Subcutaneous abdominal adipose tissue (tissue), 5 donors: ENCODE data around the gene PCYT1A.
A peak's percentile ranks its signal among the peaks of the same experiment; 100 is the strongest.
"Not testable (repeated sequence)": the region's sequence is repeated elsewhere in the genome, so short reads cannot be mapped to it uniquely, and the experiment has no call there.

ENCODE experiments used
- H3K27ac ChIP-seq: one replicate; pipeline ENCODE4 v1.7.0; 2013; ENCODE audit warnings: low read depth, mild to moderate bottlenecking, inconsistent platforms, low read length, moderate library complexity
- H3K27me3 ChIP-seq, 5 donors: one replicate each; pipeline ENCODE4 v1.7.0; 2013; ENCODE audit warnings: low read length in 5 of 5, inconsistent platforms in 1 of 5; ENCODE audit not compliant: control insufficient read depth in 5 of 5, insufficient read depth in 4 of 5
- H3K36me3 ChIP-seq, 5 donors: one replicate each; pipeline ENCODE4 v1.7.0; 2013; ENCODE audit warnings: low read length in 5 of 5; ENCODE audit not compliant: control insufficient read depth in 5 of 5, insufficient read depth in 5 of 5
- H3K4me1 ChIP-seq, 5 donors: one replicate each; pipeline ENCODE4 v1.7.0; 2013; ENCODE audit warnings: low read length in 5 of 5, mild to moderate bottlenecking in 3 of 5, moderate library complexity in 1 of 5; ENCODE audit not compliant: control insufficient read depth in 5 of 5, insufficient read depth in 5 of 5
- H3K4me3 ChIP-seq, 5 donors: one replicate each; pipeline ENCODE4 v1.7.0; 2013; ENCODE audit warnings: low read length in 5 of 5, low read depth in 1 of 5
- H3K9ac ChIP-seq, 5 donors: one replicate each; pipeline ENCODE4 v1.7.0; 2013; ENCODE audit warnings: low read length in 5 of 5, mild to moderate bottlenecking in 4 of 5, moderate library complexity in 3 of 5
- H3K9me3 ChIP-seq, 5 donors: one replicate each; pipeline ENCODE4 v1.7.0; 2013; ENCODE audit warnings: low read length in 5 of 5; ENCODE audit not compliant: control insufficient read depth in 5 of 5
- donor health status: healthy.
- donor health status: healthy.
- donor health status: healthy.
- donor health status: healthy.
- donor health status: healthy.

Gene PCYT1A

DNA sequence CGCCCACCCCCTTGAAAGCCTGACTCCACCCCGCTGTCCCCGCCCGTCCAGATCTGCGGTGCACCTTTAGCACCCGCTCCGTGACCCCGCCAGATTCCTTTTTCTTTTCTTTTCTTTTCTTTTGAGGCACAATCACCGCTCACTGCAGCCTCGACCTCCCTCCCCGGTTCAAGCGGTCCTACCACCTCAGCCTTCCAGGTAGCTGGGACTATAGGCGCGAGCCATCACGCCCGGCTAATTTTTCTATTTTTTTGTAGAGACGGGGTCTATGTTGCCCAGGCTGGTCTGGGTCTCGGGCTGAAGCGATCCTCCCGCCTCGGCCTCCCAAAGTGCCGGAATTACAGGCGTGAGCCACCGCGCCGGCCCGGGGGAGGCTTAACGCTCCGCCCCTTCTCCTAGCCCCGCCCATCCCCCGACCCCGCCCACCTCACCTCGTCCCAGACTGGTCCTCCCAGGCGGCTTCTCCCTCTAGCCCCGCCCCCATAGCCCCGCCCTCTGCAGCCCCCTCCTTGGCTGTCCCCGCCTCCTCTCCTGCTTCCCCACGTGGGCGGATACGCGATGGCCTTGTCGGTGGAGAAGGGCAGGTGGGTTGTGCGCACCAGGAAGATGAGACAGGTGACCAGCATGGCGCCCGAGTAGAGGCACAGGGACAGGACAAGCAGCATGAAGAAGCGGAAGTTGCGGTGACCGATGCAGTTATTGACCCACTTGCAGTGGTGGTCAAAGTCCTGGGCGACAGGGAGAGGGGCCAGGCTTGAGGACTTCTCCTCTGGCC lies 79.5 kb downstream of the PCYT1A start:
- no peak overlapping the region for H3K27ac ChIP-seq
- peaks cover 0 to 14% (median 9%) of the 10 kb centered on the region in 5 donors for H3K4me1 ChIP-seq
- H3K9me3 ChIP-seq: peaks cover 0 to 4% (median 0%) of the 10 kb centered on the region in 5 donors
- H3K36me3 ChIP-seq: no peaks in the 10 kb centered on the region
- peak overlapping the region; percentile 19 to 48 (median 38) for H3K4me3 ChIP-seq
- no peak overlapping the region for H3K9ac ChIP-seq
- H3K27me3 ChIP-seq: peaks cover 0 to 14% (median 3%) of the 10 kb centered on the region in 5 donors

DNA sequence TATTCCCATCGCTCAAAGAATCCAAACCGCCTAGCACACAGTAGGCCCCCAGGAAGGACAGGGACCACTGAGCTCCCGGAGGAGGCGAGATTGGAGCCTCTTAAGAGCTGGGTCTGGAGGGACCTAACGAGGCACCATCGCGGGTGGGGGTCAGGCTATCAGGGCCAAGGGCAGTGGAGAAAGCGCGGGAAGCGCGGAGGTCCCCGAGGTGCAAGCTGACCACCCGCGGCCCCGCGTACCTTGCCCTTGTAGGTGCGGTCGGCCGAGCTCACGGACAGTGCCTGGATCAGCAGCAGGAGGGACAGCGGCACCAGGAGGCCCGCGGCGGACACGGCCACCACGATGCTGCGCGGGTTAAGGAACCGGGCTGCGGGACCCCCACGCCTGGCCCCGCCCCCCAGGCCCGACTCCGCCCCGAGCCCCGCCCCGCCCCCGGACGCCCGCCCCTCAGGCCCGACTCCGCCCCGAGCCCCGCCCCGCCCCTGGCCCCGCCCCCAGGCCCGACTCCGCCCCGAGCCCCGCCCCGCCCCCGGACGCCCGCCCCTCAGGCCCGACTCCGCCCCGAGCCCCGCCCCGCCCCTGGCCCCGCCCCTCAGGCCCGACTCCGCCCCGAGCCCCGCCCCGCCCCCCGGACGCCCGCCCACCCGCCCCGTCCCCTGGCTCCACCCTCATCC lies 80.2 kb downstream of the PCYT1A start:
- H3K27me3 ChIP-seq: peaks cover 0 to 14% (median 3%) of the 10 kb centered on the region in 5 donors
- no peaks in the 10 kb centered on the region for H3K36me3 ChIP-seq
- H3K4me1 ChIP-seq: peaks cover 0 to 21% (median 15%) of the 10 kb centered on the region in 5 donors
- H3K27ac ChIP-seq: no peak overlapping the region
- H3K4me3 ChIP-seq: peak overlapping the region in 2 of 5 donors; percentile 39 to 42
- peaks cover 0 to 4% (median 0%) of the 10 kb centered on the region in 5 donors for H3K9me3 ChIP-seq
- no peak overlapping the region for H3K9ac ChIP-seq

DNA sequence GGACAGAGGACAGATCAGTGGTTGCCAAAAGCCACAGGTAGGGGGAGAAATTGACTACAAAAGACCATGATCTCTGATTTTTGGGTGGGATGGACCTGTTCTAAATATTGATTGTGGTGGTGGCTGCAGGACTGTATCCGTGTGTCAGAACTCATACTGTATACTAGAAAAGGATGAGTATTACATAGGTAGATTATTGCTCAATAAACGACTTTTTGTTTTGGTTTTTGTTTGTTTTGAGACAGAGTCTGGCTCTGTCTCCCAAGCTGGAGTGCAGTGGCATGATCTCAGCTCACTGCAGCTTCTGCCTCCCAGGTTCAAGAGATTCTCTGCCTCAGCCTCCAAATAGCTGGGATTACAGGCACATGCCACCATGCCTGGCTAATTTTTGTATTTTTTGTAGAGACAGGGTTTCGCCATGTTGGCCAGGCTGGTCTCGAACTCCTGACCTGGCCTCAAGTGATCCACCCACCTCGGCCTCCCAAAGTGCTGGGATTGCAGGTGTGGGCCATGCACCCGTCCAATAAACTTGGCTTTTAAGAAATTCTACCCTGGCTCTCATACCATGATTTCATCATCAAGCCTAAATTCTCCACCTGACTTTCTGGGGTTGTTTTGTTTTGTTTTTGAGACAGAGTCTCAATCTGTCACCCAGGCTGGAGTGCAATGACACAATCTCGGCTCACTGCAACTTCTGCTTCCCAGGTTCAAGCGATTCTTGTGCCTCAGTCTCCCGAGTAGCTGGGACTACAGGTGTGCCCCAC lies 81.9 kb downstream of the PCYT1A start:
- not testable (repeated sequence) for H3K9me3 ChIP-seq, H3K4me3 ChIP-seq, H3K36me3 ChIP-seq, H3K27ac ChIP-seq, H3K9ac ChIP-seq
- H3K27me3 ChIP-seq: peaks cover 0 to 14% (median 0%) of the 10 kb centered on the region in 5 donors
- H3K4me1 ChIP-seq: peaks cover 0 to 22% (median 16%) of the 10 kb centered on the region in 5 donors

DNA sequence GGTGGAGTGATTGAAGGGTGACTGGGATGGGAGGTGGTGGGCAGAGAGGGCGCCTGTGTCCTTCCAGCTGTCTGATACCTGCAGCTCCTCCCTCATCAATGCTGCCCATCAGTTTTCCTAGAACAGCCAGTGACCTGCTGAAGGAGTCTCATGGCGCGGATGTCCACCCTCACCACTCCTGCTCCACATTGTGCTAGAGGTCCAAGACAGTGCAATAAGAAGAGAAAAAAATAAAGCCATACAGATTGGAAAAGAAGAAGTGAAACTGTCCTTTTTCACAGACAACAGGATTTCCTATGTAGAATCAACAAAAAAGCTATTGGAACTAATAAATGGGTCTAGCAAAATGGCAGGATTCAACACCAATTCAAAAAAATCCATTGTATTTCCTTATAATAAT lies 83.7 kb downstream of the PCYT1A start:
- no peaks in the 10 kb centered on the region for H3K36me3 ChIP-seq
- H3K4me3 ChIP-seq: no peak overlapping the region
- H3K27ac ChIP-seq: no peak overlapping the region
- H3K9me3 ChIP-seq: peaks cover 0 to 4% (median 0%) of the 10 kb centered on the region in 5 donors
- H3K4me1 ChIP-seq: peaks cover 0 to 25% (median 20%) of the 10 kb centered on the region in 5 donors
- no peak overlapping the region for H3K9ac ChIP-seq
- peaks cover 0 to 10% (median 0%) of the 10 kb centered on the region in 5 donors for H3K27me3 ChIP-seq

DNA sequence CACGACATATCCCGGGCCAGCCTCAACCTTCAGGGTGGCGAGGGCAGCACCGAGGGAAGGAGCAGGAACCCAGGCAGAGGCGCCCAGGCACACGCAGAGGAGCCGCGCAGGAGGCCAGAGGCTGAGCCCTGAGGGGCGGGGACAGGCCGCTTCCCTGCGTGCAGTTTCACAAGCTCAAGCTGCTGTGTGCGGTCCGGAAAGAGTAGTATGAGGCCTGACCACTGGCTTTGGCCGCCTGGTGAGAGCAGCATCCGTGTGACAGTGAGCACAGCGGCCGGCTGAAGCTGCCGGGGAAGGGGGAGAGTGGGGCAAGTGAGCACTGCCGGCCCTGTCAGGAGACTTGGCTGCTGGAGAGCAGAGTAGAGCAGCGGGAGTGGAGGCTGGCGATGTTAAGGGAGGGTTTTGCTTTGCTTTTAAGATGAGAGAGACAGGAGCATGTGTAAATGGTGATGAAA lies 85.0 kb downstream of the PCYT1A start:
- Histone ChIP-seq H3K27me3 (peaks cover 0 to 6% (median 0%) of the 10 kb centered on the region in 5 donors), H3K4me3 (peak overlapping the region in 4 of 5 donors; percentile 13 to 43 (median 22)), H3K36me3 (no peaks in the 10 kb centered on the region), H3K9ac (peak overlapping the region in 2 of 5 donors; percentile 19 to 48), H3K27ac (no peak overlapping the region), H3K9me3 (peaks cover 0 to 4% (median 0%) of the 10 kb centered on the region in 5 donors), H3K4me1 (peaks cover 0 to 25% (median 21%) of the 10 kb centered on the region in 5 donors)

DNA sequence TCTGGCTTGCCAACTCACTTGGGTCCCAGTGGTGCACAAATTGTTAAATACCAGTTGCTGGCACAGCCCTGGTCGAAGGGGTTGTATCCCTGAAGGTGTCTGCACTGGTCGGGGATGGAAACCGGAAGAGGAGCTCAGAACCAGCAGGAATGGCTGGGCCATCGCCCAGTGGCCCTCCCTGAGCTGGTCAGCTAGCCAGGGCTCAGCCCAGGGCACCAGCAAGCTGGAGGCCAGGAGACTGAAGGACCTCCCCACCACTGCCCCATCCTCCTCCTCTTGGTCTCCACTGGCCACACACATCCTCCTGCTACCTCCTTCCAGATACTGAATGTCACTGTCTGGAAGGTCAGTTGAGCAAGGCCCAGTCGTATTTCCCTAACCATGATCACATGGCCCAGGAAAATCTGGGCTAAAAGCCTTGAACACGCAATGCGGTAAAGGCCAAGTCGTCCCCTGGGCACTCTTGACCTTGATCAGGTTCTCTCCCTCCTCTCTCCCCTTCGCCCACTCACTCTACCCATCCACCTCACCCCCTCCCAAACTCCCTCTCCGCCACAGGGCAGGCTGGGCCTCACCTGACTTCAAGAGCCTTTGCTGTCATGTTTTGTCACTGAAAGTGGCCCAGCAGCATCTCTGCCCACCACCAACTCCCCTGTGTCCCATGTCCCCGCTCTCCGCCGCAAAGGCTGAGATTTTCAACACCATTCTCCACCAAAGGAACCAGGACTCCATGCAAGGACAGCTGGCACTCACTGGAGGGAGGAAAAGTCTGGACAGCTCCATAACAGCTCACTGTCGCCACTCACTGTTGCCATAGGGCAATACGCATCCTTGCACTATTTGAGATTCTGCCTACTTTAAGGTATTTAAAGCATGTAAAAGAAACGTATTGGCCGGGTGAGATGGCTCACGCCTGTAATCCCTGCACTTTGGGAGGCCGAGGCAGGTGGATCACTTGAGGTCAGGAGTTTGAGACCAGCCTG lies 88.5 kb downstream of the PCYT1A start:
- H3K27ac ChIP-seq: no peak overlapping the region
- H3K4me1 ChIP-seq: peaks cover 0 to 27% (median 21%) of the 10 kb centered on the region in 5 donors
- no peak overlapping the region for H3K4me3 ChIP-seq
- no peaks in the 10 kb centered on the region for H3K36me3 ChIP-seq
- H3K9ac ChIP-seq: no peak overlapping the region
- H3K27me3 ChIP-seq: peaks cover 0 to 6% (median 0%) of the 10 kb centered on the region in 5 donors
- H3K9me3 ChIP-seq: no peaks in the 10 kb centered on the region

DNA sequence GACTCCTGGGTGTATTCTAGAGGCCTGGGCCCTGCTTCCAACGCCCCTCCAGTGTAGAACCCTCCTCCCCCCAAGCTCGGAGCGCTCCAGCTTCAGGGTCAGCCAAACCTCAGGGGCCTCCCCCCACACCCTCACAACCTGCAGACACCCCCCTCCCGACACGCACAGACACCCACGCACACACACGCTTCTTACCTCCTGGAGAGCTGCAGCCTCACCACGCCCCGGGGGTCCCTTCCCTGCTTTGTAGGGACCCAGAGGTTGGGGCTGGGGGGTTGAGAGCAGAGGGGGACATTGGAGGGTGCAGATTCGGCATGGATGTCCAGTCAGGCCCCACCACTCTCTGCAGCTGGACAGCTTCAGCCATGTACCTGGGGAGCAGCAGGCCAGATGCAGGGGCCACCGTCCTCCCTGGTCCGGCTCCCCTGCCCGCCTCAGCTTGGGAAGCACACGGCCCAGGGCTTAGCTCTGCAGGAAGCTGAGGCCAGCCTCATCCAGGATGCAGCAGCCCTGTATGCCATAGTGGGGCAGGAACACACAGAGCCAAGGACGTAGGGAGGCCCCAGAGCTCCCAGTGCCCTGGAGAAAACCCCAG lies 89.3 kb downstream of the PCYT1A start:
- no peaks in the 10 kb centered on the region for H3K36me3 ChIP-seq
- H3K27me3 ChIP-seq: peaks cover 0 to under 1% (median 0%) of the 10 kb centered on the region in 5 donors
- H3K4me3 ChIP-seq: no peak overlapping the region
- no peak overlapping the region for H3K9ac ChIP-seq
- H3K4me1 ChIP-seq: peaks cover 0 to 28% (median 16%) of the 10 kb centered on the region in 5 donors
- H3K9me3 ChIP-seq: no peaks in the 10 kb centered on the region
- H3K27ac ChIP-seq: no peak overlapping the region

DNA sequence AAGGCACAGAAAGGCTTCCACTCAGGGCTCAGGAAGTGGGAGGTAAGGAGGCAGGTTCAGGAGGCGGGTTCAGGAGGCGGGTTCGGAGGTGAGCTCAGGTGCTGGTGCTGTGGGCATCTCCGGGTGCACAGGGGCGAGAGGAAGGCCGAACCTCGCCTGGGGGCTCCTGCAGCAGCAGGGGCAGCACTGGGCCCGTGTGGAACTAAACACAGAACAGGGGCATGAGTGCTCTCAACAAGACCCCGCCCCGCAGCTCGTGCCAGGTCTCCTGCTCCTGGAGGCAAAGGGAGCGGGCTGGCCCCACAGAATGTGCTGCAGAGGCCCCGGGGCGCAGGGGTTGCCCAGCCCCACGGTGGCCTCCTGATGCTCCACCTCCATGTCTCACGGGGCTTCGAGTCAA lies 90.0 kb downstream of the PCYT1A start:
- Histone ChIP-seq H3K4me3 (no peak overlapping the region), H3K27ac (no peak overlapping the region), H3K4me1 (peaks cover 0 to 27% (median 12%) of the 10 kb centered on the region in 5 donors), H3K36me3 (no peaks in the 10 kb centered on the region), H3K27me3 (no peaks in the 10 kb centered on the region), H3K9me3 (no peaks in the 10 kb centered on the region), H3K9ac (no peak overlapping the region)
